Renal cortical epithelial cell (primary cell): ENCODE measurements around the gene GREB1L. TPM values are rescaled to one million over a fixed set of nuclear protein-coding genes. Genes with fewer than 3 reads are reported as not detected.

Experiments used
- DNase-seq: peaks from one replicate; pipeline ENCODE4 v3.0.0-alpha.2; 2011; ENCODE audit warnings: low read depth
- total RNA-seq: library from RNA; depleted of rRNA; stranded (reverse); fragments of >200 nt; gene quantifications from 2 replicates; pipeline ENCODE4 v1.2.3, GENCODE V29; 2014

GREB1L gene
- total RNA-seq, 1 donor from 2014 or later = 7.5 TPM

GRCh38 chr18:21559195-21559594 lies 317.2 kb downstream of the GREB1L start:
- DNase-seq = no peak

GRCh38 chr18:21571772-21572171 lies 329.7 kb downstream of the GREB1L start:
- no peak for DNase-seq

Other genes starting within 250 kb of the GREB1L start
- gene ROCK1, start 130.4 kb upstream of the GREB1L start, total RNA-seq = 19.8 and 53.8 TPM in 2 replicates